H9 (cell line): ENCODE data around the gene SPATA20. TPM values are rescaled to one million over a fixed set of nuclear protein-coding genes. Genes with fewer than 3 reads are reported as not detected.

Source experiments
- DNase-seq: peaks from one replicate; pipeline ENCODE4 v3.0.0-alpha.2; 2017
- H2AFZ ChIP-seq: one replicate; pipeline ENCODE4 v1.6.1; 2013; ENCODE audit warnings: mild to moderate bottlenecking, low read length, control low read depth, moderate library complexity
- H2AK5ac ChIP-seq: 2 replicates; pipeline ENCODE4 v1.6.1; 2013; ENCODE audit warnings: low read length, control low read depth, mixed read lengths; ENCODE audit not compliant: insufficient read length
- H2BK120ac ChIP-seq: one replicate; pipeline ENCODE4 v1.6.1; 2013; ENCODE audit warnings: low read depth, mild to moderate bottlenecking, low read length, control low read depth, inconsistent platforms; ENCODE audit not compliant: poor library complexity, severe bottlenecking
- H2BK12ac ChIP-seq: 2 replicates; pipeline ENCODE4 v1.6.1; 2013; ENCODE audit warnings: low read length, control low read depth, mixed read lengths, low read depth; ENCODE audit not compliant: insufficient read length
- H2BK15ac ChIP-seq: 2 replicates; pipeline ENCODE4 v1.6.1; 2013; ENCODE audit warnings: low read depth, low read length, control low read depth
- H2BK20ac ChIP-seq: one replicate; pipeline ENCODE4 v1.6.1; 2013; ENCODE audit warnings: low read depth, mild to moderate bottlenecking, low read length, control low read depth, inconsistent platforms; ENCODE audit not compliant: poor library complexity, severe bottlenecking
- H2BK5ac ChIP-seq: 2 replicates; pipeline ENCODE4 v1.6.1; 2013; ENCODE audit warnings: low read length, control low read depth, mixed read lengths; ENCODE audit not compliant: insufficient read length
- H3K14ac ChIP-seq: 2 replicates; pipeline ENCODE4 v1.6.1; 2013; ENCODE audit warnings: low read length, control low read depth; ENCODE audit not compliant: insufficient read depth
- H3K18ac ChIP-seq: 2 replicates; pipeline ENCODE4 v1.6.1; 2013; ENCODE audit warnings: low read depth, mild to moderate bottlenecking, mixed read lengths, low read length, control low read depth; ENCODE audit not compliant: insufficient read length
- H3K23ac ChIP-seq: 2 replicates; pipeline ENCODE4 v1.6.1; 2013; ENCODE audit warnings: low read length, control low read depth, mixed read lengths, low read depth; ENCODE audit not compliant: insufficient read length
- H3K23me2 ChIP-seq: 2 replicates; pipeline ENCODE4 v1.6.1; 2013; ENCODE audit warnings: low read depth, mild to moderate bottlenecking, mixed read lengths, low read length, control low read depth; ENCODE audit not compliant: insufficient read length, poor library complexity, severe bottlenecking
- H3K27ac ChIP-seq: 2 replicates; pipeline ENCODE4 v1.5.1; 2013; ENCODE audit warnings: low read length, control low read depth, mixed read lengths, low read depth; ENCODE audit not compliant: insufficient read length
- H3K27me3 ChIP-seq: 2 replicates; pipeline ENCODE4 v1.6.1; 2013; ENCODE audit warnings: low read length, control low read depth, inconsistent platforms; ENCODE audit not compliant: insufficient read depth
- H3K4ac ChIP-seq: 2 replicates; pipeline ENCODE4 v1.6.1; 2013; ENCODE audit warnings: low read depth, mild to moderate bottlenecking, control low read depth, inconsistent platforms, low read length, moderate library complexity
- H3K4me1 ChIP-seq: 2 replicates; pipeline ENCODE4 v1.6.1; 2013; ENCODE audit warnings: low read length, control low read depth, inconsistent platforms; ENCODE audit not compliant: insufficient read depth
- H3K4me2 ChIP-seq: 2 replicates; pipeline ENCODE4 v1.6.1; 2013; ENCODE audit warnings: low read length, control low read depth, mixed read lengths; ENCODE audit not compliant: insufficient read length, insufficient read depth
- H3K56ac ChIP-seq: 2 replicates; pipeline ENCODE4 v1.6.1; 2013; ENCODE audit warnings: low read depth, mild to moderate bottlenecking, mixed read lengths, low read length, control low read depth; ENCODE audit not compliant: insufficient read length
- H3K79me1 ChIP-seq: 2 replicates; pipeline ENCODE4 v1.6.1; 2013; ENCODE audit warnings: low read depth, mild to moderate bottlenecking, moderate library complexity, low read length, control low read depth, inconsistent platforms; ENCODE audit not compliant: insufficient read depth, poor library complexity, severe bottlenecking
- H3K79me2 ChIP-seq: 2 replicates; pipeline ENCODE4 v1.6.1; 2013; ENCODE audit warnings: low read length, control low read depth, inconsistent platforms; ENCODE audit not compliant: insufficient read depth
- H3K9ac ChIP-seq: 2 replicates; pipeline ENCODE4 v1.6.1; 2013; ENCODE audit warnings: low read length, control low read depth, mixed read lengths; ENCODE audit not compliant: insufficient read length; ENCODE audit errors: extremely low read depth
- H3K9me3 ChIP-seq: one replicate; pipeline ENCODE4 v1.6.1; 2013; ENCODE audit warnings: low read depth, low read length, inconsistent platforms; ENCODE audit not compliant: control insufficient read depth
- H3T11ph ChIP-seq: one replicate; pipeline ENCODE4 v1.6.1; 2013; ENCODE audit warnings: mild to moderate bottlenecking, low read length, control low read depth, inconsistent platforms
- H4K20me1 ChIP-seq: one replicate; pipeline ENCODE4 v1.6.1; 2013; ENCODE audit not compliant: control insufficient read depth, insufficient read length, insufficient read depth
- H4K5ac ChIP-seq: 2 replicates; pipeline ENCODE4 v1.6.1; 2013; ENCODE audit warnings: low read depth, mild to moderate bottlenecking, mixed read lengths, low read length, control low read depth; ENCODE audit not compliant: insufficient read length
- H4K8ac ChIP-seq: replicated peaks from 2 replicates; pipeline ENCODE4 v1.6.1; 2013; ENCODE audit warnings: low read length, control low read depth, mixed read lengths, low read depth; ENCODE audit not compliant: insufficient read length
- H4K91ac ChIP-seq: 2 replicates; pipeline ENCODE4 v1.6.1; 2013; ENCODE audit warnings: low read depth, mild to moderate bottlenecking, moderate library complexity, mixed read lengths, low read length, control low read depth; ENCODE audit not compliant: insufficient read length
- H3K27ac Mint-ChIP-seq, 3 experiments: 2 replicates in 2 of 3; 3 replicates in 1 of 3; pipeline ENCODE4 v1.8.0; 2020 to 2021; ENCODE audit warnings: mixed read lengths in 3 of 3, mild to moderate bottlenecking in 1 of 3, moderate library complexity in 1 of 3
- H3K27me3 Mint-ChIP-seq: 2 replicates; pipeline ENCODE4 v1.8.0; 2021; ENCODE audit warnings: low read depth, mild to moderate bottlenecking, moderate library complexity, mixed read lengths
- H3K36me3 Mint-ChIP-seq, 3 experiments: 2 replicates in 2 of 3; 3 replicates in 1 of 3; pipeline ENCODE4 v1.8.0; 2020 to 2021; ENCODE audit warnings: low read depth in 3 of 3, mixed read lengths in 3 of 3; ENCODE audit not compliant: insufficient read depth in 1 of 3
- H3K4me1 Mint-ChIP-seq, 2 experiments: 2 replicates each; pipeline ENCODE4 v1.8.0; 2020; ENCODE audit warnings: mixed read lengths in 2 of 2
- H3K4me3 Mint-ChIP-seq, 2 experiments: 2 replicates in 1 of 2; 3 replicates in 1 of 2; pipeline ENCODE4 v1.8.0; 2020 to 2021; ENCODE audit warnings: mild to moderate bottlenecking in 2 of 2, mixed read lengths in 2 of 2, moderate library complexity in 1 of 2
- H3K9me3 Mint-ChIP-seq, 2 experiments: 2 replicates in 1 of 2; 3 replicates in 1 of 2; pipeline ENCODE4 v1.8.0; 2020; ENCODE audit warnings: mild to moderate bottlenecking in 2 of 2, mixed read lengths in 2 of 2, moderate library complexity in 1 of 2
- WGBS: extraction: QIAGEN DNeasy Blood & Tissue Kit; methylation state at CpG from one replicate; pipeline ENCODE4 v1.1.7; 2013; ENCODE audit warnings: missing lambda C conversion rate, low lambda C conversion rate, mixed read lengths; ENCODE audit not compliant: insufficient read length; ENCODE audit errors: extremely low coverage; 5-methylcytosine and 5-hydroxymethylcytosine counted together
- total RNA-seq: library from RNA; stranded (reverse); gene quantifications from 2 replicates; pipeline ENCODE4 v1.2.1, GENCODE V29; 2021
- TF ChIP-seq, protein P1 (sequence below): fragments of 200-600 bp; sonication (generic); conservative IDR thresholded peaks from 3 replicates; pipeline ENCODE4 v1.8.0; 2021; ENCODE audit warnings: antibody characterized with exemption, mild to moderate bottlenecking

The SPATA20 gene
- total RNA-seq, 1 experiment from 2014 or later: 23.9 TPM

DNA sequence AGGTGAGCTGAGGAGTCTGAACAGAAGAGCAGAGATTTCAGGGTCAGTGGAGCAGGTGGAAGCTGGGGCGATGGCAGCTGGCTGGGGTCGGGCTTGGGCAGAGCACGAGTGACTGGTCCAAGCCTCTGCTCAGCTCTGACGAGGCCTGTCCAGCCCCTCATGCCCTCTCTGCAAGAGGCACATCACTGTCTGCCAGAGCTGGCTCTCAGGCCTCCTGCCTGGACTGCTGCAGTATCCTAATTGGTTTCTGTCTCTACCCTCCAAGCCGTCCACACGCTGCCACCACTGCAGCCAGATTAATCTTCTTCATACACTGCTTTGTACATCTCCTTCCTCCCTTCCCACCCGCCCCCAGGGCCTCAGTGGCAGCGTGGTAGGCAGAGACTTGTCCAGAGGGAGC is 38.9 kb downstream of the SPATA20 start:
- Histone ChIP-seq H3K14ac (peak overlapping the region; percentile 18; the same call in 1 of the 2 replicates), H4K5ac (no peak overlapping the region), H2BK5ac (no peak overlapping the region), H3K4me1 (no peaks in the 10 kb centered on the region; the same call in 1 of the 2 replicates), H3K23ac (no peak overlapping the region), H3T11ph (no peak overlapping the region), H2BK15ac (no peak overlapping the region), H3K18ac (no peak overlapping the region), H4K8ac (no peak overlapping the region), H3K79me2 (no peaks in the 10 kb centered on the region), H3K9me3 (no peaks in the 10 kb centered on the region), H3K9ac (no peak overlapping the region), H4K20me1 (peaks cover under 1% of the 10 kb centered on the region), H3K56ac (no peak overlapping the region), H2BK120ac (no peak overlapping the region), H3K27me3 (no peaks in the 10 kb centered on the region), H2AK5ac (no peak overlapping the region), H2BK20ac (no peak overlapping the region), H3K4ac (no peak overlapping the region), H3K23me2 (no peaks in the 10 kb centered on the region), H2BK12ac (no peak overlapping the region), H3K27ac (no peak overlapping the region), H2AFZ (no peak overlapping the region), H3K4me2 (no peak overlapping the region), H4K91ac (no peak overlapping the region), H3K79me1 (no peaks in the 10 kb centered on the region)
- DNase-seq: no peak
- H3K4me3 Mint-ChIP-seq: peak overlapping the region in 1 of 2 experiments; percentile 4; a peak in 1 of 5 replicates
- peaks cover 35 to 52% of the 10 kb centered on the region in 2 experiments for H3K4me1 Mint-ChIP-seq
- H3K36me3 Mint-ChIP-seq: peaks cover 0 to 4% (median 0%) of the 10 kb centered on the region in 3 experiments; a peak in 4 of 7 replicates
- peak overlapping the region in 2 of 3 experiments; percentile 10 to 81; a peak in 2 of 7 replicates for H3K27ac Mint-ChIP-seq
- H3K9me3 Mint-ChIP-seq: no peaks in the 10 kb centered on the region
- TF ChIP-seq, protein P1, sequence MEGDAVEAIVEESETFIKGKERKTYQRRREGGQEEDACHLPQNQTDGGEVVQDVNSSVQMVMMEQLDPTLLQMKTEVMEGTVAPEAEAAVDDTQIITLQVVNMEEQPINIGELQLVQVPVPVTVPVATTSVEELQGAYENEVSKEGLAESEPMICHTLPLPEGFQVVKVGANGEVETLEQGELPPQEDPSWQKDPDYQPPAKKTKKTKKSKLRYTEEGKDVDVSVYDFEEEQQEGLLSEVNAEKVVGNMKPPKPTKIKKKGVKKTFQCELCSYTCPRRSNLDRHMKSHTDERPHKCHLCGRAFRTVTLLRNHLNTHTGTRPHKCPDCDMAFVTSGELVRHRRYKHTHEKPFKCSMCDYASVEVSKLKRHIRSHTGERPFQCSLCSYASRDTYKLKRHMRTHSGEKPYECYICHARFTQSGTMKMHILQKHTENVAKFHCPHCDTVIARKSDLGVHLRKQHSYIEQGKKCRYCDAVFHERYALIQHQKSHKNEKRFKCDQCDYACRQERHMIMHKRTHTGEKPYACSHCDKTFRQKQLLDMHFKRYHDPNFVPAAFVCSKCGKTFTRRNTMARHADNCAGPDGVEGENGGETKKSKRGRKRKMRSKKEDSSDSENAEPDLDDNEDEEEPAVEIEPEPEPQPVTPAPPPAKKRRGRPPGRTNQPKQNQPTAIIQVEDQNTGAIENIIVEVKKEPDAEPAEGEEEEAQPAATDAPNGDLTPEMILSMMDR: no peak
- no CpG with 5 or more reads among the region's 8 CpGs for WGBS
- peaks cover 18% of the 10 kb centered on the region for H3K27me3 Mint-ChIP-seq
